ENCODE measurements around the gene ATP6V1A.

DNA sequence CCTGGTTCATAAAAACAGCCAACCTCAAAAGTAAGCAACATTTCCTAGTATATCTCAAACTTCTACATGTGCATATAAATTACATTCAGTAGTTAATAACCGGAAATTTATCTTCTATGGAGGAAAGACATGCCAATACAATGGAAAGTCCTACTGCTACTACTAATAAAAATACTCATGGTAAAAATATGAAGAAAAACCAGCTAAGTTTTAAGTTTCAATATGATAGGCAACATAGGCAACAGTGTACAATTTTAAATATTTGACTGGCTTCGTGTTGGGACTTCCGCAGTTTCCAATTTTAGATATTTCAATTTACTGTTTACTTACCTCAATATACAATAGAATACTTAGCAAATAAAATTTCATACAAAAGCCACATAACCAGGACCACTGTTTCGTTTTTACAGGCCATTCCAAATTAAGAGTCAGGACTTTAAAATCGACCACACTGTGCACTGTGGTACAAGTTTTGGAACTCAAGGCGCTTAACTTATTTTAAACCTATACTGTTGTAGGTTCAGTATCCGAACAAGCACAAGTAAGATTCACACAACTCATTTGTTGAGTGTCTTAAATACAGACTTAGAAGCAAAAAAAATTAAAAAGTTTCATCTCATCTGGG, 3.7 kb upstream of the ATP6V1A start:
- TF ChIP-seq, protein P1, sequence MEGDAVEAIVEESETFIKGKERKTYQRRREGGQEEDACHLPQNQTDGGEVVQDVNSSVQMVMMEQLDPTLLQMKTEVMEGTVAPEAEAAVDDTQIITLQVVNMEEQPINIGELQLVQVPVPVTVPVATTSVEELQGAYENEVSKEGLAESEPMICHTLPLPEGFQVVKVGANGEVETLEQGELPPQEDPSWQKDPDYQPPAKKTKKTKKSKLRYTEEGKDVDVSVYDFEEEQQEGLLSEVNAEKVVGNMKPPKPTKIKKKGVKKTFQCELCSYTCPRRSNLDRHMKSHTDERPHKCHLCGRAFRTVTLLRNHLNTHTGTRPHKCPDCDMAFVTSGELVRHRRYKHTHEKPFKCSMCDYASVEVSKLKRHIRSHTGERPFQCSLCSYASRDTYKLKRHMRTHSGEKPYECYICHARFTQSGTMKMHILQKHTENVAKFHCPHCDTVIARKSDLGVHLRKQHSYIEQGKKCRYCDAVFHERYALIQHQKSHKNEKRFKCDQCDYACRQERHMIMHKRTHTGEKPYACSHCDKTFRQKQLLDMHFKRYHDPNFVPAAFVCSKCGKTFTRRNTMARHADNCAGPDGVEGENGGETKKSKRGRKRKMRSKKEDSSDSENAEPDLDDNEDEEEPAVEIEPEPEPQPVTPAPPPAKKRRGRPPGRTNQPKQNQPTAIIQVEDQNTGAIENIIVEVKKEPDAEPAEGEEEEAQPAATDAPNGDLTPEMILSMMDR (IDR thresholded peaks at IDR 0.05): no peak
- no peak for TF ChIP-seq POLR2A (IDR thresholded peaks at IDR 0.05)

Data from testis (tissue), 2 donors.